ENCODE measurements around the gene RARB.

The RARB gene

GRCh38 chr3:25473246-25473645, 45.2 kb downstream of the RARB start:
- DNase-seq: no peak

GRCh38 chr3:25474052-25474451, 46.0 kb downstream of the RARB start:
- no peak for DNase-seq

- no peak for DNase-seq
These were observed 48.6 kb downstream of the RARB start for GRCh38 chr3:25476639-25477038.

DNA sequence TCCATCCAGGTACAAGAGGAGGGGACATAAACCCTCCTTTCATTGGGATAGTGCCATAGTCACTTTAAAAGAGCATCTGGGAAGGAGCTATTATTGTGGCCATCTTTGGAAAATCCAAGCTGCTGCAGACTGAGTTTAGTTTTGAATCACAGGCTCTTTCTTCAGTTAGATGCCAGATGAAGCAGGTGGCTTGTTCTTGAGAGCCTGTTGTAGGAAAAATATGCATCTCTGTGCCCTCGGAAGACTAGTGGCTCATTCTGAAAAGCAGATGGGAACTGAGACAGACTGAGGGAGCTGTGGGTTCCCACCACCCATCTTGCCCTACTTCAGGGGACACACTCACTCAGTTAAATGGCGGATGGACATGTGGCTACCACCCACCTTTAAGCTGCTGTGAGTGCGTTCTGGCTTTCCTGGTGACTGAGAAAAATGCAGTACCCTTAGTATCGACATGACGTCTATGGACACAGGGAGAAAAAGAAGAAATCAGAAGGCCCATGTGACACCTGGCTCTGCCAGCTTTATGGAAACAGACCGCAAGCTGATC, 50.2 kb downstream of the RARB start:
- DNase-seq: no peak

- no peak for DNase-seq
These were observed 51.1 kb downstream of the RARB start for GRCh38 chr3:25478964-25479726.

GRCh38 chr3:25479727-25480010, 51.6 kb downstream of the RARB start:
- DNase-seq: no peak

DNA sequence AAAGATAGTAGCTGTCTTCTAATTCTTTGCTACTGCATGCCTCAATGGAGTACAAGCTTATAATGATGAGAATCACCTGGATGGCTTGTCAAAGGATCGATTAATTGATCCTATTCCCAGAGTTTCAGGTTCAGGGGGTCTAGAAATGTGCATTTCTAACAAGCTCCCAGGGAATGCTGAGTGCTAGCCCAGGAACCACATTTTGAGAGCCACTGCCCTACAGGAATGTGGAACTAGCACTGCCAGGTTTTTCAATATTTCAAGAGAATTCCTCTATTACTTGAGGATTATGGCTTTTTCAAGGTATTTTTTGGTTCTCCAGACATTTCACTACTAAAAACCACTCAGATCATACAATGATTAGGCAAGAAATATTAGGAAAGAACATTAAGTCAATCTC, 52.7 kb downstream of the RARB start:
- DNase-seq: no peak

DNA sequence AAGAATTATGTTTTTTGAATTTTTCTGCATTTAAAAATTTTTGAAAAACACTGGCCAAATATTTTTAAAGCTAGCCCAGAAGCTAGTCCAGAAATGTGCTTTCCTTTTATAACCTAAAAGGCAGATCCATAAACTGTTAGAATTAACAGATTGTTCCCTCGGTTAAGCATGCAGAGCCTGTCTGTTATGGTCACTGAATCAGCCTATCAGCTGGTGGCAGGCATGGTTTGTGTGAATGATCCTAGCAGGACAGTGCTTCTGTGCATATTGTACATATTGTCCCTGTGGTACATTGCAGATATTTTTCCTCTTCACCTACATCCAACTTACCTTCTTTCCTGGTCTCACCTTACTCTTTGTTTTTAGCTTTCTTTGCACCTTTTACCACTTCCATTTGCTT, 53.3 kb downstream of the RARB start:
- no peak for DNase-seq

DNA sequence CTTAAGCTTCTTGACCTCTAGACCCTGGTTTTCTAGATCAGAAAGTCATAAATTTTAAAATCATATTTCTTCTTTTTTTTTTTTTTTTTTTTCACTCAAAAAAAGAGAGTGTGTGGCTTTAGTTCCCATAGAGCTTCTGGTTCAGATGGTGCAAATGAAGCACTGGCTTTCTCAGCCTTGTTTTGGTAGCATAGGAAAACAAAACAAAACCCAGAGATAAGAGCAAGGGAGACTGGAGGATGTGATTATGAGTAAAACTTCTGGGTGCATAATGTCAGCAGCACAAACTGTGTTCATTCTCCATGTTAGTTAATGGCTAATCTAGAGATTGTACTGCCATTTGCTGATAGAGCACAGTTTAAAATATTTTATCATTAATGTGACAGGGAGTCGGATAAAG, 55.4 kb downstream of the RARB start:
- no peak for DNase-seq

DNA sequence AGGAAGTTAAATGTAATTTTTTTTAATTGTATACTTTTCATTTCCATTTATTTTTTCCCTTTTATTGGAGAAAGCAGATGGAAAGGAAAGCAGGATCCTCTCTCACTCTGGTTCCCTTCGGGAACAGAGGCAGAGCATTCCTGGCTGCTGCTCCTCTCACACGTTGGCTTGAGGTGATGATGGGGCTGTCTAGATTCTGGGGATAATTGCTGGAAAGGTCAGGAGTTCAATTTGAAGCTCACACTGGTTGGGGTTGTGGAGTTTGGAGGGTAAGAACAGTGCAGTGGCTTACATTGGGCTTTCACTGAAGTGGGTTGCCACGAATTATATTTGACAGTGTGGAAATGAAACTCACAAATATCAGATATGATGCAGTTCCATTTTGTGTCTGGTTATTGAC, 57.6 kb downstream of the RARB start:
- no peak for DNase-seq

GRCh38 chr3:25486932-25487331, 58.9 kb downstream of the RARB start:
- no peak for DNase-seq

DNA sequence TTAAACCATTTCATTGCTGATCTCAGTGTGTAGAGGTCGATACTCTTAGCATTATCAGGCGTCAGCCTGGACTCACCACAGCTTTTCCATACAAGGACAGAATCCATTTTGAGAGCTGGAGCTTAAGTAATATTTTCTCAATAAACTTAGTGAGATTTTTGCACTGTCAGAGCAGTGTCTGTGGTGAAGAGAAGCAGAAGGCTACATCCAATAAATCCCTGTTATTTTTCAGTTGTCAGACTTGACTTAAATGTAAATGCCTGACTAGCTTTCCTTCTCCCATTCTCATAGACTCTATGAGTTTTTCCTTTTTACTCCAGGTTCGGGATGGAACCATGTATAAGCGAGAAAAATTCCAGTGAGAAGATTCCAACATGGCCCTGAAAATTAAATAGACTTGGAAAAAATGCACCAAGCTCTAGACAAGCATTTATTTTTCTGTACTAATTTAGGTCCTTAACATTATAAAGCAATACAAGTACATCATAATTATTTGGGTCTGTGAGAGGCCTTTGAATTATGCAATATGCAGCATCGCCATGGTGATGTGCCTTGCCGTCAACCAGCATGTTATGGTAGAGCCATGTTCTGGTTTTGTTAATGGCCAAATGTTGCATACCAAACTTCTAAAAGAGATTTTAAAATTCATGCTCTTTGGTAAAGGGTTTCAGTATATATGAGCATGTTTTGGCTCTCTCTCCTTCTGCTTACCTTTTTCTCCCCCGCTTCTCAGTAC, 62.0 kb downstream of the RARB start:
- DNase-seq: no peak

GRCh38 chr3:25493246-25493645, 65.2 kb downstream of the RARB start:
- DNase-seq: no peak

DNA sequence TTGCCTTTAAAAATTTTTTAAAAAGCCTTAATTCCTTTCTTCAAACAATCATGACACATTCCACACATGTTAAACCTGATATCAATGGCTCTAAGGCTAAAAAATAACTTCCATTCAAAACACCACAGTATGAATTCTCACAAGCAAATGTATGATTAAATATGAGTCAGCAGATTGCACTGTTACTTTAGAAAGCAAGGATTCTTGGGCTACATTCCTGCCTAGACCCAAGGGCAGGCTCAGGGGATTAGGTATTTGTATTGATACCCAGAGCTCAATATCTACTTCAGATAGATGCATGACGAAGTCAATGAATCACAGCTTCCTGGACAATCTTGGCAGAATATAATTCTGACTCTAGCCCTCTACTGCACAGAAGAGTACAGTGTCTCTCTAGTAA, 65.7 kb downstream of the RARB start:
- DNase-seq: no peak

GRCh38 chr3:25495304-25495703, 67.2 kb downstream of the RARB start:
- DNase-seq: no peak

DNA sequence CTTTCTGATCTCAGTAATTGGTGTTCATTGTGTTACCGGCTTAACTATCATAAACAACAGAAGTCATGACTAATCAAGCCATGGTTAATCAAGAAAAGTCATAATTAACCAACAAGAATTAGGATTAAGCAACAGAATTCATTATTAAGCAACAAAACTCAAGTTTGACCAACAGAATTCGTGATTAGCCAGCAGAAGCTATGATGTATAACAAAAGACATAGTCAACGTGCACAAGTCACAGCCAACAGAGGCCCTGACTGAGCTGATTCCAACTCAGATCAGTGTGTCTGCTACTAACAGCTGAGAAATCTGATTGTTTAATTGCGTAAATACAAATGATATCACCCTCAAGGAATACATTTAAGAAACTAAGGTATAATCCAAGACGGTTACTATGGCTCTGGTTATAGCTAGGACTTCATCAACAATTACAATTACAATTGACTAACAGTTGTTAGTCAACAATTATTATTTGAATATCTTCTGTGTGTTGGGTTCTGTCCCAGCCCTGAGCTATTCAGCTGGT, 67.7 kb downstream of the RARB start:
- DNase-seq: no peak

- DNase-seq: no peak
These were observed 69.0 kb downstream of the RARB start for GRCh38 chr3:25497096-25497495.

- no peak for DNase-seq
These were observed 72.7 kb downstream of the RARB start for GRCh38 chr3:25500706-25501210.

DNA sequence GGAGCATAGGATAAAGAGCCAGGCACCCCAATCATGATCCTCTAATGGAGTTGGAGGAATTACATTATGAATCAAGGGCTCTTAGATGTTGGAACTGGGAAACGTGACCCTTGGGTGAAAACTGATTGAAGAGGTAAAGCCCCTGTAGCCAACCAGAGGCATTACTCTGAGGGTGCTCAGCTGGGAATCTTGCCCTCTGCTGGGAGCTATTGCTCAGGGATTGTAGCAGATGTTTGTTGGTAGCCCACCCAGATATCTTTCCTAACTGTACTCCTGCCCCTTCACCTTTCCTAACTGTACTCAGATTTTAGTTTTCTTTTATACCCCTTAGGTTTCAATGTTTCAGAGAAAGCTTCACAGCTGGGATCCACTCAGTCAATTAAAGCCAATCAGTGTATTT, 74.2 kb downstream of the RARB start:
- DNase-seq: no peak

- DNase-seq: no peak
These were observed 75.8 kb downstream of the RARB start for GRCh38 chr3:25503898-25504301.

- DNase-seq: no peak
These were observed 77.5 kb downstream of the RARB start for GRCh38 chr3:25505581-25505980.

GRCh38 chr3:25507811-25508210, 79.7 kb downstream of the RARB start:
- no peak for DNase-seq

DNA sequence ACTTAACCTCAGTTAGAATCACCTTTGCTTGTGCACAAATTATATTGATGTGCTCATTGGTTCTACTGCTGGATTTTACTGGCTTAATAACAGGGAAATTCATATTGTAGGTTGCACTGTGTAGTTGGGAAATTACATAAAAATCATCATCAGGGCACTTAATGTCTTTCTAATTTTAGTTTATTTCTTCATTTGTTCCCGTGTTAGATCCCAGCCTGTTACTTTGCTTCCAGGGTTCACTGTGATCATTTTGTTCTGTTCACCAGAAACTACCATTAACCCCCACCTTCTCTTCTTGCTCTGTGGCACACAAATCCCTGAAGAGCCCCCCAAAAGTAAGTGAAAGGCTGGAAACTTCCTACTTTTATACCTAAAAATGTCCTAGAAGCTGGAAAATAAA, 80.4 kb downstream of the RARB start:
- DNase-seq: no peak

GRCh38 chr3:25508901-25509300, 80.8 kb downstream of the RARB start:
- DNase-seq: no peak

All from DMS53 (cell line).